ENCODE measurements around the gene ZNF622.
A peak's percentile ranks its signal among the peaks of the same experiment; 100 is the strongest.

The ZNF622 gene

GRCh38 chr5:16427587-16427986 lies 38.0 kb downstream of the ZNF622 start:
- no peak overlapping the region for H3K18ac ChIP-seq (ENCODE audit: low read length)
- H3K27ac ChIP-seq (replicated peaks; ENCODE audit: low read length), result no peak overlapping the region
- H4K8ac ChIP-seq (ENCODE audit: low read depth, low read length), result no peak overlapping the region

GRCh38 chr5:16418471-16418922 lies 47.1 kb downstream of the ZNF622 start:
- Histone ChIP-seq H2BK120ac (ENCODE audit: low read depth, low read length) (no peak overlapping the region), H3K18ac (ENCODE audit: low read length) (no peak overlapping the region), H3K79me1 (ENCODE audit: low read depth, low read length) (no peaks in the 10 kb centered on the region), H3K4me3 (ENCODE audit: low read length in 2 of 2) (no peak overlapping the region), H2BK5ac (ENCODE audit: low read length) (no peak overlapping the region), H2BK15ac (ENCODE audit: low read length) (no peak overlapping the region), H2BK12ac (ENCODE audit: low read length) (no peak overlapping the region), H2AFZ (ENCODE audit: low read length) (no peak overlapping the region), H3K9me3 (replicated peaks in 1 of 2; ENCODE audit: control insufficient read depth in 2 of 2, insufficient read depth in 1 of 2, low read depth in 1 of 2, low read length in 2 of 2) (no peaks in the 10 kb centered on the region), H3K27me3 (ENCODE audit: control insufficient read depth in 3 of 3, insufficient read depth in 3 of 3, low read depth in 1 of 3, low read length in 3 of 3) (peaks cover 0 to 3% (median 0%) of the 10 kb centered on the region in 3 experiments), H3K4ac (ENCODE audit: low read length) (no peak overlapping the region), H3K23ac (ENCODE audit: low read depth, low read length, poor library complexity) (no peak overlapping the region), H3K14ac (ENCODE audit: low read length) (no peak overlapping the region), H3K27ac (replicated peaks; ENCODE audit: low read length) (no peak overlapping the region), H3K9ac (ENCODE audit: low read depth, low read length, poor library complexity) (no peak overlapping the region), H3K36me3 (replicated peaks in 1 of 2; ENCODE audit: control insufficient read depth in 2 of 2, insufficient read depth in 2 of 2, low read length in 2 of 2) (no peaks in the 10 kb centered on the region), H2AK5ac (ENCODE audit: low read depth, low read length) (no peak overlapping the region), H4K8ac (ENCODE audit: low read depth, low read length) (no peak overlapping the region), H4K91ac (ENCODE audit: low read depth, low read length, poor library complexity) (no peak overlapping the region), H3K4me1 (ENCODE audit: control insufficient read depth in 2 of 2, insufficient read depth in 1 of 2, low read depth in 1 of 2, low read length in 2 of 2) (no peaks in the 10 kb centered on the region), H3K4me2 (ENCODE audit: insufficient read depth, low read length, poor library complexity, severe bottlenecking) (no peak overlapping the region)
- DNase-seq (ENCODE audit: low spot score), result no peak
- WGBS, 2 donors (ENCODE audit: extremely low coverage in 2 of 2, insufficient read length in 2 of 2, insufficient replicate concordance in 1 of 2), result no CpG with 5 or more reads among the region's 4 CpGs

More at GRCh38 chr5:16427587-16427986, 38.0 kb downstream of the ZNF622 start:
- Histone ChIP-seq H3K4me2 (ENCODE audit: insufficient read depth, low read length, poor library complexity, severe bottlenecking) (no peak overlapping the region), H4K91ac (ENCODE audit: low read depth, low read length, poor library complexity) (no peak overlapping the region), H3K9me3 (replicated peaks in 1 of 2; ENCODE audit: control insufficient read depth in 2 of 2, insufficient read depth in 1 of 2, low read depth in 1 of 2, low read length in 2 of 2) (no peaks in the 10 kb centered on the region), H3K4me3 (ENCODE audit: low read length in 2 of 2) (no peak overlapping the region), H3K79me1 (ENCODE audit: low read depth, low read length) (no peaks in the 10 kb centered on the region), H2AK5ac (ENCODE audit: low read depth, low read length) (no peak overlapping the region), H2BK120ac (ENCODE audit: low read depth, low read length) (no peak overlapping the region), H3K14ac (ENCODE audit: low read length) (no peak overlapping the region), H3K9ac (ENCODE audit: low read depth, low read length, poor library complexity) (no peak overlapping the region), H3K36me3 (replicated peaks in 1 of 2; ENCODE audit: control insufficient read depth in 2 of 2, insufficient read depth in 2 of 2, low read length in 2 of 2) (no peaks in the 10 kb centered on the region), H3K27me3 (ENCODE audit: control insufficient read depth in 3 of 3, insufficient read depth in 3 of 3, low read depth in 1 of 3, low read length in 3 of 3) (no peaks in the 10 kb centered on the region), H2BK15ac (ENCODE audit: low read length) (no peak overlapping the region), H2BK12ac (ENCODE audit: low read length) (no peak overlapping the region), H3K23ac (ENCODE audit: low read depth, low read length, poor library complexity) (no peak overlapping the region), H3K4me1 (ENCODE audit: control insufficient read depth in 2 of 2, insufficient read depth in 1 of 2, low read depth in 1 of 2, low read length in 2 of 2) (peaks cover 8 to 11% of the 10 kb centered on the region in 2 donors), H2BK5ac (ENCODE audit: low read length) (no peak overlapping the region), H2AFZ (ENCODE audit: low read length) (peak overlapping the region; percentile 18), H3K4ac (ENCODE audit: low read length) (no peak overlapping the region)
- no CpG with 5 or more reads among the region's 11 CpGs for WGBS, 2 donors (ENCODE audit: extremely low coverage in 2 of 2, insufficient read length in 2 of 2, insufficient replicate concordance in 1 of 2)
- DNase-seq (ENCODE audit: low spot score), result no peak

- H3K9me3 ChIP-seq (replicated peaks in 1 of 2; ENCODE audit: control insufficient read depth in 2 of 2, insufficient read depth in 1 of 2, low read depth in 1 of 2, low read length in 2 of 2), result no peaks in the 10 kb centered on the region
- H4K91ac ChIP-seq (ENCODE audit: low read depth, low read length, poor library complexity), result no peak overlapping the region
- H2BK120ac ChIP-seq (ENCODE audit: low read depth, low read length), result no peak overlapping the region
- WGBS, 2 donors (ENCODE audit: extremely low coverage in 2 of 2, insufficient read length in 2 of 2, insufficient replicate concordance in 1 of 2), result no CpG with 5 or more reads among the region's 6 CpGs
- no peak overlapping the region for H3K27ac ChIP-seq (replicated peaks; ENCODE audit: low read length)
- no peak overlapping the region for H4K8ac ChIP-seq (ENCODE audit: low read depth, low read length)
- no peaks in the 10 kb centered on the region for H3K79me1 ChIP-seq (ENCODE audit: low read depth, low read length)
- no peaks in the 10 kb centered on the region for H3K4me1 ChIP-seq (ENCODE audit: control insufficient read depth in 2 of 2, insufficient read depth in 1 of 2, low read depth in 1 of 2, low read length in 2 of 2)
- no peak overlapping the region for H2BK5ac ChIP-seq (ENCODE audit: low read length)
- H3K36me3 ChIP-seq (replicated peaks in 1 of 2; ENCODE audit: control insufficient read depth in 2 of 2, insufficient read depth in 2 of 2, low read length in 2 of 2), result no peaks in the 10 kb centered on the region
- no peak overlapping the region for H3K14ac ChIP-seq (ENCODE audit: low read length)
- H3K27me3 ChIP-seq (ENCODE audit: control insufficient read depth in 3 of 3, insufficient read depth in 3 of 3, low read depth in 1 of 3, low read length in 3 of 3), result peaks cover 0 to 3% (median 0%) of the 10 kb centered on the region in 3 experiments
- no peak overlapping the region for H3K23ac ChIP-seq (ENCODE audit: low read depth, low read length, poor library complexity)
- H3K18ac ChIP-seq (ENCODE audit: low read length), result peak overlapping the region; percentile 17
- no peak overlapping the region for H2BK15ac ChIP-seq (ENCODE audit: low read length)
- no peak overlapping the region for H3K4me3 ChIP-seq (ENCODE audit: low read length in 2 of 2)
- H2AFZ ChIP-seq (ENCODE audit: low read length), result no peak overlapping the region
- no peak overlapping the region for H3K4me2 ChIP-seq (ENCODE audit: insufficient read depth, low read length, poor library complexity, severe bottlenecking)
- no peak overlapping the region for H3K9ac ChIP-seq (ENCODE audit: low read depth, low read length, poor library complexity)
- no peak overlapping the region for H2AK5ac ChIP-seq (ENCODE audit: low read depth, low read length)
- no peak overlapping the region for H3K4ac ChIP-seq (ENCODE audit: low read length)
- H2BK12ac ChIP-seq (ENCODE audit: low read length), result no peak overlapping the region
- no peak for DNase-seq (ENCODE audit: low spot score)
These were observed 48.1 kb downstream of the ZNF622 start for GRCh38 chr5:16417398-16418074.

- Histone ChIP-seq H2AFZ (ENCODE audit: low read length) (no peak overlapping the region), H3K27ac (replicated peaks; ENCODE audit: low read length) (no peak overlapping the region)
- DNase-seq (ENCODE audit: low spot score), result no peak
These were observed 50.7 kb downstream of the ZNF622 start for GRCh38 chr5:16414861-16415260.

More at GRCh38 chr5:16414861-16415260, 50.7 kb downstream of the ZNF622 start:
- no peaks in the 10 kb centered on the region for H3K79me1 ChIP-seq (ENCODE audit: low read depth, low read length)
- no peak overlapping the region for H2BK5ac ChIP-seq (ENCODE audit: low read length)
- H3K4me2 ChIP-seq (ENCODE audit: insufficient read depth, low read length, poor library complexity, severe bottlenecking), result no peak overlapping the region
- no peaks in the 10 kb centered on the region for H3K9me3 ChIP-seq (replicated peaks in 1 of 2; ENCODE audit: control insufficient read depth in 2 of 2, insufficient read depth in 1 of 2, low read depth in 1 of 2, low read length in 2 of 2)
- no peak overlapping the region for H3K23ac ChIP-seq (ENCODE audit: low read depth, low read length, poor library complexity)
- no peak overlapping the region for H3K18ac ChIP-seq (ENCODE audit: low read length)
- no peak overlapping the region for H3K4me3 ChIP-seq (ENCODE audit: low read length in 2 of 2)
- H3K36me3 ChIP-seq (replicated peaks in 1 of 2; ENCODE audit: control insufficient read depth in 2 of 2, insufficient read depth in 2 of 2, low read length in 2 of 2), result no peaks in the 10 kb centered on the region
- no peak overlapping the region for H3K4ac ChIP-seq (ENCODE audit: low read length)
- H3K4me1 ChIP-seq (ENCODE audit: control insufficient read depth in 2 of 2, insufficient read depth in 1 of 2, low read depth in 1 of 2, low read length in 2 of 2), result no peaks in the 10 kb centered on the region
- no peak overlapping the region for H2BK12ac ChIP-seq (ENCODE audit: low read length)
- no peak overlapping the region for H2BK15ac ChIP-seq (ENCODE audit: low read length)
- H3K14ac ChIP-seq (ENCODE audit: low read length), result no peak overlapping the region
- no peak overlapping the region for H2BK120ac ChIP-seq (ENCODE audit: low read depth, low read length)
- H4K91ac ChIP-seq (ENCODE audit: low read depth, low read length, poor library complexity), result no peak overlapping the region
- no peak overlapping the region for H3K9ac ChIP-seq (ENCODE audit: low read depth, low read length, poor library complexity)
- WGBS, 2 donors (ENCODE audit: extremely low coverage in 2 of 2, insufficient read length in 2 of 2, insufficient replicate concordance in 1 of 2), result no CpG with 5 or more reads among the region's 2 CpGs
- H4K8ac ChIP-seq (ENCODE audit: low read depth, low read length), result no peak overlapping the region
- peaks cover 0 to 3% (median 0%) of the 10 kb centered on the region in 3 experiments for H3K27me3 ChIP-seq (ENCODE audit: control insufficient read depth in 3 of 3, insufficient read depth in 3 of 3, low read depth in 1 of 3, low read length in 3 of 3)
- H2AK5ac ChIP-seq (ENCODE audit: low read depth, low read length), result no peak overlapping the region

All from neuronal stem cell (in vitro differentiated cells).